Embryonic facial prominence (tissue), 1 donor: ENCODE measurements around the gene SYT8.
"Not testable (repeated sequence)": the region's sequence is repeated elsewhere in the genome, so short reads cannot be mapped to it uniquely, and the experiment has no call there.

Experiments used
- DNase-seq: peaks from one replicate; pipeline ENCODE4 v3.0.0-alpha.2; 2016; ENCODE audit errors: extremely low spot score

The SYT8 gene

GRCh38 chr11:1834779-1835670 lies at the start of gene SYT8:
SYT8 (plus strand) TSS chr11:1834990; CDS start chr11:1835106, 116 bp downstream.
- DNase-seq = no peak

DNA sequence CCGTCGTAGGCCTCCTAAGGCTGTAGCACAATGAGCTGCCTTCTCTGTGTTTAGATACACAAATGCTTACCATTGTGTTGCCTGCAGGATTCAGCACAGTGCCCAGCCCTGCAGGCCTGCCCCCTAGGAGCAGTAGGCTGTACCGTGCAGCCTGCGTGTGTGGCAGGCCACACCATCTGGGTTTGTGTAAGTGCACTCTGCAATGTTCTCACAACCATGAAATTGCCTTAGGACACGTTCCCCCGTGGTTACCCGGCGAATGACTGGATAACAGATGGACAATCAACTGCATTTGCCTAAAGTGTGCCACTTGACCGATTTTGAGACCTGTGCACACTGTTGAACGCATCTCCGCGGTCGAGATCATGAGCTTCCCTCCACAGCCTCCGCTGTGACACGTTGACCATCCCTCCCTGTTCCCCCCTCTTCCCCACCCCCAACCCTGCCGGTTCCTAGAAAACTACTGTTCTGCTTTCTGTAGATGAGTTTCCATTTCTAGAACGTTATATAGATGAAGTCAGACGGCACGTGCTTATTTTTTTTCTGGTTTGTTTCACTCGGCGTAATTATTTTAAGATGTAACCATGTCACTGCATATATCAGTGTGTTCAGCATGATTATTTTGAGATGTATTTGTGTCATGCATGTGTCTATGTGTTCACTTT lies 48.9 kb upstream of the SYT8 start:
- DNase-seq = no peak

GRCh38 chr11:1786466-1786865 lies 48.3 kb upstream of the SYT8 start:
- DNase-seq = no peak

GRCh38 chr11:1791912-1792311 lies 42.9 kb upstream of the SYT8 start:
- no peak for DNase-seq

DNA sequence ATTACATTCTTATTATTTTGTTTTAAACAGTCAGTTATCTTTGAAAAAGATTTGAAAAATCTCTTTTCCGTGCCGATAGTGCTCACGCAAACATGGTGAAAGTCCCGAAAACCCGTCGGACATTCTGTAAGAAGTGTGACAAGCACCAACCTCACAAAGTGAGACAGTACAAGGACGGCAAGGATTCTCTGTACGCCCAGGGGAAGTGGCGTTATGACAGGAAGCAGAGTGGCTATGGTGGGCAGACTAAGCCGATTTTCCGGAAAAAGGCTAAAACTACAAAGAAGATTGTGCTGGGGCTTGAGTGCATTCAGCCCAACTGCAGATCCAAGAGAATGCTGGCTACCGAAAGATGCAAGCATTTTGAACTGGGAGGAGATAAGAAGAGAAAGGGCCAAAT lies 42.3 kb upstream of the SYT8 start:
- no peak for DNase-seq

DNA sequence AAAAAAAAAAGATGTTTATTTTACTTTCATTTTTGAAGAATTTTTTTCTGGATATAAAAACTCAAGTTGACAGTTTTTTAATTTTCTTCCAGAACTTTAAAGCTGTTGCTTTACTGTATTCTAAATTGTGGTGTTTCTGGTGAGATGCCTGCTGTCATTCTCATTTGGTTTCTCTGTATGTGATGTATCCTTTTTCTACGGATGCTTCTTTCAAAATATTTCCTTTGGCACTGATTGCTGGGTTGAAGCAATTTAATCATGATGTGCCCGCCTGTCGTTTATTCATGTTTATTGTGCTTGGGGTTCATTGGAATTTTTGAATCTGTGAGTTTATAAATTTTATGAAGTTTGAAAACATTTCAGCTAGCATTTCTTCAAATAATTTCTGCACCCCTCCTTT lies 41.7 kb upstream of the SYT8 start:
- no peak for DNase-seq

GRCh38 chr11:1796413-1797011 lies 38.3 kb upstream of the SYT8 start:
- no peak for DNase-seq

DNA sequence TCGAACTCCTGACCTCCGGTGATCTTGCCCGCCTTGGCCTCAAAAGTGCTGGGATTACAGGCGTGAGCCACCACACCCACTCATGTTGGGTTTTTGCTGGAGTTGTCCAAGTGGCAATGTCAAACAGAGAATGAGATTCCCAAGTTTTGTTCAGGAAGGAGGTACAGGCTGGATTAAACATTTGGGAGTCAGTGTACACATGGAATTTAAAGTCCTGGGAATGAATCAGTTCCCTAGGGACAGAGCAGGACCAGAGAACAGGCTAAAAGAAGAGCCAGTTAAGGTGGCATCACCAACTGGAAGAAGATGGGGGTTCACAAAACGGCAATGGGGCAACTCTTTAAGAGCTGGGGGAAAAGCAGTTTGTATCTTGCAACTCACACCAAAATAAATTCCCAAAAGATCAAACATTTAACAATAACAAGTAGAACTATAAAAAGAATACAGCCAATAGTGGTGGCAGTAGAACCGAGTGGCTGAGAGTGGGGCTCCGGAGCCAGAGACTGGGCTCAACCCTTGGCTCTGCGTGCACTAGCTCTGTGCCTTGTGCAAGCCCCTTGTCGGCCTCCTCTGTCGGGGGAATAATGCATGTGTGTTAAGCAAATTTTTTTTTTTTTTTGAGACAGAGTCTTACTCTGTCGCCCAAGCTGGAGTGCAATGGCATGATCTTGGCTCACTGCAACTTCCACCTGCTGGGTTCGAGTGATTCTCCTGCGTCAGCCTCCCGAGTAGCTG lies 37.2 kb upstream of the SYT8 start:
- no peak for DNase-seq

GRCh38 chr11:1803246-1803645 lies 31.5 kb upstream of the SYT8 start:
- DNase-seq = no peak

DNA sequence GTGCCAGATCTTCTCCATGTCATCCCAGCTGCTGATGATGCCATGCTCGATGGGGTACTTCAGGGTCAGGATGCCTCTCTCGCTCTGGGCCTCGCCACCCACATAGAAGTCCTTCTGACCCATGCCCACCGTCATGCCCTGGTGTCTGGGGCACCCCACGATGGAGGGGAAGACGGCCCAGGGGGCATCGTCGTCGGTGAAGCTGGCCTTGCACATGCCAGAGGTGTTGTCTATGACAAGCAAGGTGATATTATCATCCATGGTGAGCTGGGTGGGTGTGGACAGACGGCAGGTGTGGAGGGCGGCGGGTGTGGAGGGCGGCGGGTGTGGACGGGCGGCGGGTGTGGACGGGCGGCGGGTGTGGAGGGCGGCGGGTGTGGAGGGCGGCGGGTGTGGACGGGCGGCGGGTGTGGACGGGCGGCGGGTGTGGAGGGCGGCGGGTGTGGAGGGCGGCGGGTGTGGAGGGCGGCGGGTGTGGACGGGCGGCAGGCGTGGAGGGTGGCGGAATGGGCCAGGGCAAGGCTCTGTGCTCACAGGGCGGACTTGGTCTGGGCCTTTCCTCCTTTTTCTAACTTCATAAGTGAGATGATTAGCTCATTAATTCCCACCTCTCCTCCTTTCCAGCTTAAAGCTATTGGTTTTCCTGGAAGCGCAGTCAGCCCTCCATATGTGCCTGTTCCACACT lies 30.8 kb upstream of the SYT8 start:
- DNase-seq = not testable (repeated sequence)

DNA sequence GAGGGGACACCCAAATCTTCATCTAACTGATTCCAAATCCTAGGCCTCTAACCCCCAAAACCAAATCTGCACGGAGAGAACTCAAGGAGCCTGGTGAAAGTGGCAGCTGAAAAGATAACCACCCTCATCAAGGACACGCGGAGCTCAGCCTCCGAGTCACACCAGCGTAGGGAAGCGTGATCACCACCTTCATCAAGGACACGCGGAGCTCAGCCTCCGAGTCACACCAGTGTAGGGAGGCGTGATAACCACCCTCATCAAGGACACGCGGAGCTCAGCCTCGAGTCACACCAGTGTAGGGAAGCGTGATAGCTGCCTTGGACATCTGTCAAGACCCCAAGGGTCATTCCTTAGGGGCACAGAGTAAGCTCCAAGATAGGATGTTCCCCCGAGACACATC lies 29.3 kb upstream of the SYT8 start:
- no peak for DNase-seq

GRCh38 chr11:1807264-1807995 lies 27.4 kb upstream of the SYT8 start:
- DNase-seq = no peak

- DNase-seq = no peak
Measured at GRCh38 chr11:1810761-1811160, 24.0 kb upstream of the SYT8 start.

GRCh38 chr11:1812274-1812673 lies 22.5 kb upstream of the SYT8 start:
- DNase-seq = no peak

DNA sequence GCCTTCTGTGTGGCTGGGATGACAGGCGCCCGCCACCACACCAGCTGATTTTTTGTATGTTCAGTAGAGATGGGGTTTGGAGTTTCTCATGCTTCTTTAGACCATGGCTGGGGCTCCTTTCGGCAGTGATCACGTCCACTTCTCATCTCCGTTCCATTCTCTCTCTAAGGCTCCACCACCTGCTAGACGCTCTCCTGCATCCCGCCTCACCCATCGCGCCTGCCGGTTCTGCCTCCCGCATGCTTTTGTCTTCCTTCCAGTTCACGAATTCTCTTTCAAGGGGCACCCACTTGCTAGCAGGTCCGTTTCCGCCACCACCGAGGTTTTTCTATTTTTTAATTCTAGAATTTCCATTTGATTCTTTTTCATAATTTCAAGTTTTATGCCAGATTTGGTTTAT lies 22.0 kb upstream of the SYT8 start:
- no peak for DNase-seq

GRCh38 chr11:1813356-1813755 lies 21.4 kb upstream of the SYT8 start:
- not testable (repeated sequence) for DNase-seq

DNA sequence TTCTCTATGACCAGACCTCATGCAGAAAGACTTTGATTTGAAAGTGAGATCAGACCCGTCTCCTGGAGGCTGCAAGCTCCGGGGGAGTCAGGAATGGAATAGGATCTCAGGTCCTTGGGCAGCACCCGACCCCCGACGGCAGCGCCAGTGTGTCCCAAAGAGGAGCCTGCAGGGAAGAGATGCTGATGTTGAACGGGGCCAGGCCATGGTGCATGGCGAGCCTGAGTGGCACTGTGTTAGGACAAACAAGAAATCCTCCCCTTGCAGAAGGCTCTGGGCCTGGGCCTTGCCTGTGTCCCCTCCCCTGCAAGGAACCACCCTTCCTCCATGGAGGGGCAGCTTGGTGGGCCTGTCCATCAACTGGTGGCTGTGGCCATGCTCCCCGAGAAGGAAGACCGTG lies 20.1 kb upstream of the SYT8 start:
- DNase-seq = no peak

- DNase-seq = no peak
Measured at GRCh38 chr11:1815311-1815710, 19.5 kb upstream of the SYT8 start.

- no peak for DNase-seq
Measured at GRCh38 chr11:1815751-1816150, 19.0 kb upstream of the SYT8 start.

- no peak for DNase-seq
Measured at GRCh38 chr11:1817000-1817399, 17.8 kb upstream of the SYT8 start.

DNA sequence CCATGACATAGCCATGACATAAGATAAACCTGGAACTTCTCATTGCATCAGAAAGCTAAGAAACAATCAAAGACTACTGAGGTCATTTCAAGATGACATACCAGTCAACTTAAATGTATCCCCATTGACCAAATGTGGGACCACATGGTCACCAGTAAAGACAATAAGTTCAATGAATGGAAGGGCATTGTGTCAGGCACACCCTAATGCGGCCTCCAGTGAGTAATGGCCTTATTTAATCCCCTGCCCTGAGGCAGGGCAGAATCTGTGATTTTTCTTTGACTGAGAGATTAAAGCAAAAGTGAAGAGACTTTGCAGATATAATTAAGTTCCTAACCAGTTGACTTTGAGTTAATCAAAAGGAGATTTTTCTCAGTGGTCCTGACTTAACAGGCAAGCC lies 17.3 kb upstream of the SYT8 start:
- no peak for DNase-seq
